IPS-18a (cell line): ENCODE results near the gene PICALM.

ENCODE experiments used
- H3K27ac ChIP-seq: one replicate; pipeline ENCODE4 v1.5.1; 2013; ENCODE audit warnings: low read length
- H3K27me3 ChIP-seq: one replicate; pipeline ENCODE4 v1.6.1; 2013; ENCODE audit warnings: mild to moderate bottlenecking, low read length; ENCODE audit not compliant: control insufficient read depth, insufficient read depth
- H3K36me3 ChIP-seq: one replicate; pipeline ENCODE4 v1.6.1; 2013; ENCODE audit warnings: low read depth, low read length; ENCODE audit not compliant: control insufficient read depth
- H3K4me1 ChIP-seq: one replicate; pipeline ENCODE4 v1.6.1; 2013; ENCODE audit warnings: low read depth, low read length; ENCODE audit not compliant: control insufficient read depth
- H3K4me3 ChIP-seq: one replicate; pipeline ENCODE4 v1.5.1; 2013; ENCODE audit warnings: low read length
- H3K9ac ChIP-seq: one replicate; pipeline ENCODE4 v1.6.1; 2013; ENCODE audit warnings: mild to moderate bottlenecking, low read length, moderate library complexity
- H3K9me3 ChIP-seq: one replicate; pipeline ENCODE4 v1.6.1; 2013; ENCODE audit warnings: low read depth, low read length; ENCODE audit not compliant: control insufficient read depth

The PICALM gene

GRCh38 chr11:86043765-86044503, 24.9 kb downstream of the PICALM start:
- H3K36me3 ChIP-seq: no peaks in the 10 kb centered on the region
- no peak overlapping the region for H3K4me3 ChIP-seq
- H3K9me3 ChIP-seq: no peaks in the 10 kb centered on the region
- H3K4me1 ChIP-seq: no peaks in the 10 kb centered on the region
- no peak overlapping the region for H3K9ac ChIP-seq
- H3K27me3 ChIP-seq: no peaks in the 10 kb centered on the region
- no peak overlapping the region for H3K27ac ChIP-seq

- H3K27ac ChIP-seq: no peak overlapping the region
These were observed 26.9 kb downstream of the PICALM start for GRCh38 chr11:86041975-86042378.

GRCh38 chr11:86040919-86041850, 27.7 kb downstream of the PICALM start:
- no peaks in the 10 kb centered on the region for H3K4me1 ChIP-seq
- H3K27ac ChIP-seq: no peak overlapping the region
- no peaks in the 10 kb centered on the region for H3K36me3 ChIP-seq
- no peaks in the 10 kb centered on the region for H3K9me3 ChIP-seq
- no peaks in the 10 kb centered on the region for H3K27me3 ChIP-seq
- no peak overlapping the region for H3K4me3 ChIP-seq
- H3K9ac ChIP-seq: no peak overlapping the region

More at GRCh38 chr11:86041975-86042378, 26.9 kb downstream of the PICALM start:
- no peak overlapping the region for H3K9ac ChIP-seq
- no peak overlapping the region for H3K4me3 ChIP-seq
- H3K9me3 ChIP-seq: no peaks in the 10 kb centered on the region
- no peaks in the 10 kb centered on the region for H3K27me3 ChIP-seq
- H3K36me3 ChIP-seq: no peaks in the 10 kb centered on the region
- H3K4me1 ChIP-seq: no peaks in the 10 kb centered on the region

- Histone ChIP-seq H3K27me3 (no peaks in the 10 kb centered on the region), H3K9me3 (no peaks in the 10 kb centered on the region), H3K4me1 (peaks cover 12% of the 10 kb centered on the region), H3K9ac (no peak overlapping the region), H3K27ac (no peak overlapping the region), H3K4me3 (no peak overlapping the region), H3K36me3 (no peaks in the 10 kb centered on the region)
These were observed 29.8 kb downstream of the PICALM start for GRCh38 chr11:86039094-86039493.

GRCh38 chr11:86037743-86038142, 31.1 kb downstream of the PICALM start:
- H3K27me3 ChIP-seq: no peaks in the 10 kb centered on the region
- no peaks in the 10 kb centered on the region for H3K9me3 ChIP-seq
- no peak overlapping the region for H3K27ac ChIP-seq
- peaks cover 12% of the 10 kb centered on the region for H3K4me1 ChIP-seq
- H3K9ac ChIP-seq: no peak overlapping the region
- H3K4me3 ChIP-seq: no peak overlapping the region
- no peaks in the 10 kb centered on the region for H3K36me3 ChIP-seq

GRCh38 chr11:86035920-86036319, 33.0 kb downstream of the PICALM start:
- Histone ChIP-seq H3K9me3 (no peaks in the 10 kb centered on the region), H3K9ac (no peak overlapping the region), H3K27me3 (no peaks in the 10 kb centered on the region), H3K36me3 (peaks cover under 1% of the 10 kb centered on the region), H3K4me1 (peaks cover 12% of the 10 kb centered on the region), H3K27ac (no peak overlapping the region), H3K4me3 (no peak overlapping the region)

GRCh38 chr11:86035164-86035563, 33.7 kb downstream of the PICALM start:
- Histone ChIP-seq H3K4me1 (peaks cover 12% of the 10 kb centered on the region), H3K9ac (no peak overlapping the region), H3K27ac (no peak overlapping the region), H3K36me3 (peaks cover 6% of the 10 kb centered on the region), H3K9me3 (no peaks in the 10 kb centered on the region), H3K27me3 (no peaks in the 10 kb centered on the region), H3K4me3 (no peak overlapping the region)

GRCh38 chr11:86034710-86035109, 34.2 kb downstream of the PICALM start:
- H3K27me3 ChIP-seq: no peaks in the 10 kb centered on the region
- H3K4me1 ChIP-seq: peaks cover 12% of the 10 kb centered on the region
- no peak overlapping the region for H3K9ac ChIP-seq
- peaks cover 9% of the 10 kb centered on the region for H3K36me3 ChIP-seq
- H3K9me3 ChIP-seq: no peaks in the 10 kb centered on the region
- H3K4me3 ChIP-seq: no peak overlapping the region
- no peak overlapping the region for H3K27ac ChIP-seq

- Histone ChIP-seq H3K36me3 (peaks cover 25% of the 10 kb centered on the region), H3K9me3 (no peaks in the 10 kb centered on the region), H3K27me3 (no peaks in the 10 kb centered on the region), H3K9ac (no peak overlapping the region), H3K4me1 (no peaks in the 10 kb centered on the region), H3K27ac (no peak overlapping the region), H3K4me3 (no peak overlapping the region)
These were observed 47.5 kb downstream of the PICALM start for GRCh38 chr11:86021377-86021776.

GRCh38 chr11:86018249-86018648, 50.6 kb downstream of the PICALM start:
- Histone ChIP-seq H3K36me3 (peaks cover 23% of the 10 kb centered on the region), H3K9me3 (no peaks in the 10 kb centered on the region), H3K27ac (no peak overlapping the region), H3K4me1 (no peaks in the 10 kb centered on the region), H3K27me3 (no peaks in the 10 kb centered on the region), H3K4me3 (no peak overlapping the region), H3K9ac (no peak overlapping the region)

- no peak overlapping the region for H3K4me3 ChIP-seq
- H3K9me3 ChIP-seq: no peaks in the 10 kb centered on the region
- no peak overlapping the region for H3K9ac ChIP-seq
- H3K27me3 ChIP-seq: no peaks in the 10 kb centered on the region
- H3K4me1 ChIP-seq: no peaks in the 10 kb centered on the region
- no peak overlapping the region for H3K27ac ChIP-seq
- peaks cover 17% of the 10 kb centered on the region for H3K36me3 ChIP-seq
These were observed 52.4 kb downstream of the PICALM start for GRCh38 chr11:86016451-86016850.
